Kasumi-1 (cell line): ENCODE data around the gene CTNS.

Experiments used
- DNase-seq, 2 experiments: peaks; one replicate each; lab custom pipeline; 2025; lab: John Stamatoyannopoulos, UW

The CTNS gene

DNA sequence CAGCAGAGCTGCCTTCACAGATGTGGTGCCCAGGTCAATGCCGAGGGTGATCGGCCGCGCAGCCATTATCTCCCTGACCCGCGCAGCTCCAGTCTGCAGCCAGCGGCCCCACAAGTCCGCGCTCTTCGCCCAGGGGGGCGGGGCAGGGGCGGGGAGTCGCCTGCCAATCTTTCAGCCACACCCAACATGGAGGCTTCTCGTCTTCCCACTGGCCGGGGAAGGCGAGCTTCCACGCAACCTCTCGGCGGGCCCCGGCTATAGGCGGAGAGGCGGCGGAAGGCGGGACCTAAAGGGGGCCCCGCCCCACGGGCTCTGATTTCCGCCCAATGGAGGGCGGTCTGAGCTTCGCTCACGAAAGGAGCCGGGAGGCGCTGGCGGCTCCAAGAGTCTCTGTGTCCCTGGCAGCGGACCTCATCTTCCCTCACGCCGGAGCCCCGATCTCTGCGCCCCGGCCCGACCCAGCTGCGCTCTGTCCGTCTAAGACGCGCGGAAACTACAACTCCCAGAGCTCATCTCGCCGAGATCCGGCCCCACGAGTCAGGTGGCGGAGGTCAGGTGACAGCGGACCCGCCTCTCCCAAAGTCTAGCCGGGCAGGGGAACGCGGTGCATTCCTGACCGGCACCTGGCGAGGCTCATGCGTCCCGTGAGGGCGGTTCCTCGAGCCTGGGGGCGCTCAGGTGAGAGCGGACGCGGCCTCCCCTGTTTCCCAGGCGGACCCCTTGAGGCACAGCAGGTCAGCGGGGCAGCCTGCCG, at the start of gene CTNS, which contains the start of gene SHPK:
Gene CTNS (plus strand): TSS at position 607 of the 754 bp plus-strand sequence. CDS start 3,447 bp downstream, outside the sequence.
Gene SHPK (minus strand): TSS at position 97 of the 754 bp plus-strand sequence. CDS start 31 bp downstream, at position 66.
- peak; percentile 65 to 82 for DNase-seq

DNA sequence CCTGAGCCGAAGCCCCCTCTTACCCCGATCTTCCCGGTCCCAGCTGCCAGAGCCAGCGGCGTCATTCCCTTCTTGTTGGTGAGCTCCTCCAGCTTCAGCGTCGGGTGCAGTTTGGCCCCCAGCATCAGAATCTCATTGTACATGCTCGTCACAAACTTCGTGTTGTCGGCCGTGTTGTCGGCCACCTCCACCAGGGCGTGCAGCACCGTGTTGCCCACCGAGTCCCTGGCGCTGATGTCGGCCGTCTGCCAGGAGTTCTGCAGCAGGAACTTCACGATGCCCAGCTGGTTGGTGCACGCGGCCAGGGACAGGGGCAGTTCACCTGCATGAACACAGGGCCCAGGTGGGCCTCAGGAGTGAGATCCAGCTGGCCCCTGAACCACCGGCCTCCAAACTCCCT, 46.8 kb upstream of the CTNS start:
- no peak for DNase-seq

DNA sequence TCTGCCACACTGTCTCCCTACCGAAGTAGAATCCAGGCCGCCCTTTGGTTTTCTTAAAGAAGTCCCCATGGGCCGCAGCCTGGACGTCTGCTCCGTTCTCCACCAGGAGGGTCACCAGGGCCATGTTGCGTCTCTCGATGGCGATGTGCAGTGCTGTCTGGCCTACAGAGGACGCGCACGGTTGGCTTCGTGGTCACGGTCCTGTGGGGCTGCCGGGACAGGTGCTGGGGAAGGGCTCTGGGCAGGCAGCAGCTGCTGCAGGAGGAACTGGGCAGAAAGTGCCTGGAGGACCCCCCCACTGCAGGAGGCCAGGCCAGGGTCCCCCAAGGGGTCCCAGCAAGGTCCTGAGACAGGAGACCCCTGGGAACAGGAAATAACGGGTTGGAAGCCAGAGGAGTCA, 46.3 kb upstream of the CTNS start:
- no peak for DNase-seq

DNA sequence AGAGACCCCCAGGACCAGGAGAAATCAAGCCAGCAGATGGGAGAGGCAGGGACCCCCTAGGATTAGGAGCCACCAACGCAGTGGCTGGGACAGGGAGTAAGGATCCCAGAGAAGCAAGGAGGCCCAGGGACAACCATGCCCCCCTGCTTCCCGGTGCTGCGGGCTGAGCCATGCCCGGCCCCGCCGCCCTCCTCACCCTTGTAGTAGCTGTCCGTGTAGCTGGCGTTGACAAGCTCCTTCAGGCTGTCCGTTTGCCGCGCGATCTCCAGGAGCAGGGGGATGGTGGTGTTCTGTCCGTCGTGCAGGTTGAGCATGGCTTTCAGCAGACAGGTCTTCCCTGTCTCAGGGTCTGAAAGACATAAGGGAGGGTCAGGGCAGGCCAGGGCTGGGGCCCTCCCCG, 45.8 kb upstream of the CTNS start:
- DNase-seq = no peak

DNA sequence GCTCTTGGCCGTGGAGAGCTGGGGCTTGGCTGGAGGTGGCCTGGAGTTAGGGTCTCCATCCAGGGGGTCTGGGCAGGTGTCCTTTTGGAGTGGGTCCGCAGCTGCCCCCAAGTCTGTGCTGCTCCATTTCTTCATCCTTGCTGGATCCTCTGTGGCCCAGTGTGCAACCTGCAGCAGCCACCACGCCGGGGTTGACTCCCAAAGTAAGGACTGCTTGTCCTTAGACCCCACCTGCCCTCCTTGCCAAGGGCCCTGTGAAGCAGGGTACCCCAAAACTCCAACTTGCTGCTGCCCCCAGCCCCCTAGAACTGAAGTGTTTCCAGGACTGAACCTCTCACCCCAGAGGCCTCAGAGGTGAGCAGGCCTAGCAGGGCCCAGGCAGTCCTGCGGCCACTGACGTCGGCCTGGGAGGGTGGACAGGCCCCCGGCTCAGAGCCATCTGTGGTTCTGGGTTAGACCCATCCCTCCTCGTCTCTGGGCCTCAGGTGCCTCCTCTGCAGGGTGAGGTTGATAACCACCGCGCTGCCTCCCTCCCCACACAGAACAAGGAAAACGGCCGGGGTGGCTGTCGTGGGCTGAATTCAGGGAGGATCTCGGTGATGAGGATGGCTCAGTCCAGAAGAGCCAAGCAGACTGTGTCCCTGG, 44.2 kb upstream of the CTNS start:
- no peak for DNase-seq

DNA sequence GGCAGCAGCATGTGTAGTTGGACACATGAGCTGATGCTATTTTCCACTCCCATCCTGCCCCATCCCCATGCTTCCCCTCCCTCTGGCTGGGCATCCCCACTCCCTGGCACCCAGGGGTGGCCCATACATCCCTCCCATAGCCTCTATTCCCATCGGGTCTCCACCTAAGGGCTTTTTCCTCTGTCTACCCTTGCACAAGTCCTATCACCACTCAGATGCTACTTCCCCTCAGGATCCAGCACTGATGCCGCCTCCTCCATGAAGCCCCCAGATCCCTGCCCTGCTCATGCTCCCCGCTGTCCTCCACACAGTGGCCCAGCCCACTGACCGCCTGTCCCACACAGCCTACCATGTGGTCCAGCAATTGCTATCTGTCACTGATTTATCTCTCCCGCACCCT, 43.2 kb upstream of the CTNS start:
- DNase-seq = no peak

DNA sequence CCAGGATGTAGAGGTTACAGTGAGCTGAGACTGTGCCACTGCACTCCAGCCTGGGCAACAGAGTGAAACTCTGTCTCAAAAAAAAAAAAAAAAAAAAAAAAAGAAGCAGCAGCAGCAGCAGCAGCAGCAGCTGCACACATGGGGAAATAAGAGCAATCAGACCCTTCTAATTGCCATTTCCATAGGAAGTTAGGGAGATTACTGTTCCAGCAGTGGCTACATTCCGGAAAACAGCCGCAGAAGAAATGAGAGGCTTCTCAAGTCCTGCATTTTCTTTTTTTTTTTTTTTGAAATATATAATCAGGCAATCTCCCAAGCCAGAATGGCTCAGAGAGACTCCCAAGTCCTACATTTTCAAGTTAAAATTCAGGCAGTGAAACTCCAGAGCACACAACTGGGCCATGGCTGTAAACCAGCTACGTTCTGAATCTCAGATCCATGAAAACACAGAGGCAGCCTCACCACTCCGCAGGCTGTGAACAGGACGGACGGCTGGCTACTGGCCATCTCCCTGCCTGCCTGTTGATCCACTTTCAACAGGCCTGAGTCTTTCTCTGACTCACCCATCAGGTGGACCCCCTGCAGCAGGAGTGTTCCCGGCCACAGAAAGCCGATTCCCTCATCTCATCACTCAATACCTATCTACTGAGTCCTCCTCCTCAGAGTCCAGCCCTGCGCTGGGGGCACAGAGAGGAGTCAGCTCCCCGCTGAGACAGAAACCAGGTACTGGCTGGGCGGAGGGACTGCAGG, 42.3 kb upstream of the CTNS start:
- no peak for DNase-seq

DNA sequence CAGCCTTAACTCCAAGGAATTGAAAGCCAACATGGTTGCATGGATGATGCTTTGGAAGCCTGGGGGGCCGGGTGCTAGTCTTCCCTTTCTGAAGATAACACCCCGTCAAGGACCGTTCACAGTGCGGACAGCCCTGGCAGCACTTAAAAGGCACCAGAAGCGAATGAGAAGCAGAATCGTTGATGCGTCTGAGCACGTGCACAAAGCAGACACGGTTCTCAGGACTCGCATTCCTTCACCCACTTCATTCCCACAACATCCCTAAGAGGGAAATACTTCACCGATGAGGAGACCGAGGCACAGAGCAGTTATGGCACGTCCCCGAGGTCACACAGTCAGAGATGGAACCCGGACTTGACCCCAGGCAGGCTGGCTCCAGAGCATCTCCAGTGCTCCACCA, 41.6 kb upstream of the CTNS start:
- no peak for DNase-seq

DNA sequence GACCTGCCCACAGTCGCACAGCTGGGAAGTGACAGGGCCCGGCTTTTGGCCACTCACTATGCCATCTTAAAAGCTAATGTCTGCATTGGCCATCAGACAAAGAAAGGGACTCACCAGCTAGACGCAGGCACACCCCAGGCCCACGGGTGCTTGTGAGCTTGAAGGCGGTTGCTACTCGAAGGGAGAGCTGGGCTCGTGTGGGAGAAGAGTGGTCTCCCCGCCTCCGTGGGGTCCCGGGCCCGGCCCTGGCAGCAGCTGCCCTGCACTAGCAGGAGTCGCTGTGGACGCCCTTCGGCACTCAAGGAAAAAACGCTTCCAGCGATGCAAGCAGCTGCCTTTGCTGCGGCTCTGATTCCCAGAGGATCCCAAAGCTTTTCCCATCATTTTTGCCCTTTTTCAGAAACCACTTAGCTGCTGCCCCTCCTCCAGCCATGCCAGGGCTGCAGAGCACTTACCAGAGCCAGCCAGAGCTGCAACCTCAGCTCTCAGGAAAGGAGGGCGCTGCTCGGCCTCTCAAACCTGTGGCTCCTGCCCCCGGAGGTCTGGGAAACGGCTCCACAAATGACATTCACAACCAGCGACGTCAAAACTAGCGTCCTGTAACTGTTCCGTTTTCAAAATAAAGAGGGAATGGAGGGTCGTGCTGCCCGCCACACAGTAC, 39.6 kb upstream of the CTNS start:
- DNase-seq = no peak

DNA sequence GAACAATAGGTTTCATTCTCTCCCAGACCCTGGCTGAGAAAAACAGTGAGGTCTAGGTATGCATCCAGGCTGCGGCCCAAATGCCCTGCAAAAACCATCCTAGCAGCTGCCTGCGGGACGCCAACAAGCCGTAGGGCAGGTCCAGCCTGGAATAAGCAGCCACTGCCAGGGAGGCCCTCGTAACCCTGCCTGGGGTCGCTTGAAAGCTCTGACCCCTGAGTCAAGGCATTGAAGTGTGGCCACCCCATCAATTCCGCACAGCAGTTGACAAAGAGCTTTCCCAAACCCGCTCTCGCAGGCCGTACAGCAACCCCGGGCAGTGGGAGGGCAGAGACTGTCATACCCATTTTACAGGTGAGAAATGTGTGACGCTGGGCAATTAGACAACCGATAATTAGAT, 38.5 kb upstream of the CTNS start:
- DNase-seq = no peak

DNA sequence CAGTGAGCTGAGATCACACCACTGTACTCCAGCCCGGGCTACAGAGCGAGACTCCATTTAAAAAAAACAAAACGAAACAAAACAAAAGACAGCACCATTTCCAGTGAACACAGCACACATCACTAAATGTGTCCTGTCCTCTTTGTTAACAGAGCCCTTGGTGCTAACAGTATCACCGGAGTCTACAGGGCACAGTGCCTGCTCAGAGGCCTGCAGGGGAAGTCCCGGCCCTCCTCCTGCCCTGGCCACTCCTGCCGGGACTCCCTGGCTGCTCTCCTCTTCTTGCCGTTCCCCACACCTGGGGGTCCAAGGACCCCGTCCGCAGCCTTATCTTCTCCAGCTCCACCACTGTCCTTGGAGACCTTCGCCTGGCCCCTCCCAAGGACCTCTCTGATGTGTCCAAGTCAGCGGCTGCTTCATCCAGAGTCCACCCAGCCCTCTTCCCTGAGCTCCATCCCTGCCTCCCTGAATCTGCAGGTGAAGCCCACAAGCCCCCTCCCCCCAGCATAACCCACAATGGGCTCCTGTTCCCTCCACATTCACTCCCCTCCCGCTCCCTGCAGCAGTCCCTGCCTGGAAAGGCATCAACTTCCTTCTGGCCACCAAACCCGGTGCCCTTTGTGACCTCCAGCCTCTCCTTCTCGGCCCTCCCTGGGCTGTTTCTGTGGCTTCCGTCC, 35.9 kb upstream of the CTNS start:
- DNase-seq = no peak

DNA sequence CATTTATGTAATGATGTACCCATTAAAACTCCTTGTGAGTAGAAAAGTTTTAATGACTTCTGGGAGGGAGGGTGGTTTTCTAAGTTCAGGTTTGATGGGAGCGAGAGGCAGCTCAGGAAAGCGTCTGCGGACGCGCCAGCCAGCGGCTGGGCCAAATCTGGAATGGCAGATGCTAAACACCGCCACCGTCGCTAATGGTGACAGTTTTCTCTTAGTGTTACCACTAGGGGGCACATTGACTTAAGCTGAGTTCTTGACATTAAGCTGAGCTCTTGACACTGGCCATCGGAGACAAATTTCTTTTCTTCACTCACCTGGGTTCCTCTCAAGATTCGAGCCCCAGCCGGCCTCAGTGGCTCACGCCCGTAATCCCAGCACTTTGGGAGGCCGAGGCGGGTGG, 34.1 kb upstream of the CTNS start:
- peak; percentile 1 to 10 for DNase-seq

DNA sequence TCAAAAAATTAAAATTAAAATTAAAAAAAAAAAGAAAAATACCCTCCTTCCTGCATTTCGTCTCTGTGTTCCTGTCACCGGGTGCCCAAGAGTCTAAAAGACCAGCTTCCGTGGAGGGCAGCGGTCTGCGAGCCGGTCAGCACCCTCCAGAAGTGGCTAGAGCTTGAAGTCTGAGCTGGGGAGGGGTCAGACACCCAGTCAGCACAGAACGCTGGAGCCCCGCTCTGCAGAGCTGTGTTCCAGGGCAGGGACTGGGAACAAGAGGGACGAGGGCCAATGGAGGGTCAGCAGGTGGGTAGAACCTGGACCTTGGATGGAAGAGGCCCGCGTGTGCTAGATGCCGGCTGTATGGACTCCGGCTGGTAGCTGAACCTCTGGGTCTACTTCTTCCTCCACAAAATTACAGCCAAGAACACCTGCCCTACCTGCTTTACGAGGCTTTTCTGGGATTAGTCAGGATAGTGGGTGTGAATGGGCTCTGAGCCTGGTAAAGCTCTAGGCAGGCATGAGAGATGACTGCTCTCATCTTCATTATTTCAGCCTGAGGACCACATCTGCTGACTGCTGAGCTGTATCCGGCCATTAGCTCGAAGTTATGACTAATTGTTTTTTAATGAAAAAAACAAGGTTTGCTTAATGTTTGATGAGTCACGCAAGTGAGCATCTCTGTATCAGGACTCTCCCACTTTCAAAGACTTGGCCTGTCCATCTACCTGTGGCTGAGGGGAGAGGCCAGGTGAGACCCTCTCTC, 33.3 kb upstream of the CTNS start:
- DNase-seq = no peak

DNA sequence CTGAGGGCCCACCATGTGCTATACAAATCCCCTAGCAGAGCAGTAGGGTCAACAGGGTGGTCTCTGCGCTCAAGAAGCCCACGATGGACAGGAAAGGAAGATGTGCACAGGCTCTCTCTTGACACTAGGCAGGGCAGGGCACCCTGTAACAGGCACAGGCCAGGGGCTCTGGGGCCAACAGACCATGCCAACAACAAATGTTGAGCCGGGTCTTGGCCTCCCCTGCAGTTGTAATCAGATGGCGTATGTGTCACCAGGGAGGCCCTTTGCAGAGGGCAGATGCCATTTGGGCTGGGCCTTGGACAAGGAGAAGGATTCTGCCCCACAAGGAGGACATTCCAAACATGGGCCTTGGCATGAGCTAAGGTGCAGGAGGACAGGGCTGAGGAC, 32.7 kb upstream of the CTNS start:
- no peak for DNase-seq

DNA sequence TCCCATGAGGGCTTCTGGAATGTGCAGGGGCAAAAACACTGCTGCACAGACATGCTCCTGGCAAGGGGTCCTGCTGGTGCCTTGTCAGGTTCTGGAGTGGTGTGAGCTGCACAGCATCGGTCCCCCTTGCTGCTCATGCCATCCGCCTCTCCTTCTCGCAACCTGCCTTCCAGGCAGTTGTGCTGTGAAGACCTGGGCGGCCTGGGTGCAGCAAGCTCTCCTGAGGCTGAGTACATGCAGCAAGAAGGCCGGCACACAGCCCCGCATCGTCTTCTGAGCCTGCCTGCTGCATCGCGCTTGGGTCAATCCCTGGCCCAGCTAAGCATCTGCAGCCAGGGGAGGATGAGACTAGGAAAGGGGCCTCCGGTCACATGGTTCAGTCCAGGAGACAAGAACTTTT, 26.9 kb upstream of the CTNS start:
- DNase-seq = no peak

DNA sequence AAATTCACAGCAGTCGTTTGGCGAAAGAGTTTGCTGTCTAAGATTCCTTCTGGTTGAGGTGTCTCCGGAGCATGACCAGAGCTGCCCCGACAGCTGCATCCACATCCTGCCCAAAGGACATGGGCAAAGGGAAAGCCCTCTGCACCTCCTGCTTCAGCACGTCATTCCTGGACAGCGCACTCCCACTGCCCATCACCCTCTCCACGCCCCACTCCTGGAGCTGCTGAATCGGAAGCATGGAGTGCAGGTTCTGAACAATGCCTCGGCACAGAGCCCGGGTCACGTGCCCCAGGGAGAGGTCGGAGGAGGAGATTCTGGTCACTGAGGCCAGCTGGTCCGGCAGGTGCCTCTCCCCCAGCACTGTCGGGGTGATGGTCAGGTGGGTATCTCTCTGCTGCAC, 26.0 kb upstream of the CTNS start:
- DNase-seq = no peak

DNA sequence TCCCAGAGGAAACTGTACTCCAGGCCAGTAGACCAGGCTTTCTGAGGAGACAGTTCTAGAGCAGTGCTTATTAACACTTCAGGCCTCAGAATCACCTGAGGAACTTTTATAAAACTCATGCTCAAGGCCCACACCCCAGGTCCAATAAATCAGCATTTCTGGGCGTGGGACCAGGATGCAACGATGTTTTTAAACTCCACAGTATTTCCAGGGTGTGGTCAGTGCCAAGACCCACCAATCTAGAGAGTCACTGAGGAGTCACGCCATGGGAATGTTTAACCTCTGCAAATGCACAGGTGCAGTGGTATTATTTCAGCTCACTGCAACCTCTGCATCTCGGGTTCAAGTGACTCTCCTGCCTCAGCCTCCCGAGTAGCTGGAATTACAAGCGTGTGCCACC, 23.4 kb upstream of the CTNS start:
- DNase-seq = no peak

DNA sequence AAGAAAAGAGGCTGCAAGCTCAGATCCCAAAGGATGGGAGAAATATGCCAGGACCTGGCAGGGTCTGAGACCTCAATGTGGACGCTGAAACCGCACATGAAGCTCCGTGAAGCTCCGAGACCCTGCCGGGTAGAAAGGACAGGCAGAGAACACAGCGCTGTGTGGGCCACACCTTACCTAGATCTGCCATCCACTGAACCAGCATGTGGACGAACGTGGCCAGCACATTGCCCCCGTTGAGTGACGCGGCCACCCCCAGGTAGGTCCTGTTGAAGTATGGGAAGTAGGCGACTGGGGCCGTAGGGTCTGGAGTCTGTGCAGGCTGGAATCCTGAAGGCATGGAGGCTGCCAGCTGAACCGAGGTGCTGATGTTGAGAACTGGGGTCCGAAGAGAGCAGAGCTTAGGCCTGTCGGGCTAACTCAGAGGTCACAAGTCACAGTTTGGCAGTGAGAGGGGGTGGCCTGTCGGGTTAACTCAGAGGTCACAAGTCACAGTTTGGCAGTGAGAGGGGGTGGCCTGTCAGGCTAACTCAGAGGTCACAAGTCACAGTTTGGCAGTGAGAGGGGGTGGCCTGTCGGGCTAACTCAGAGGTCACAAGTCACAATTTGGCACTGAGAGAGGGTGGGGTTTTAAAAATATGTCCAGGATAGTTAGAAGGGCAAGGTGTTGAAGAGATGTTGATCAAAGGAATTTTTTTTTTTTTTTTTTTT, 21.2 kb upstream of the CTNS start:
- no peak for DNase-seq

DNA sequence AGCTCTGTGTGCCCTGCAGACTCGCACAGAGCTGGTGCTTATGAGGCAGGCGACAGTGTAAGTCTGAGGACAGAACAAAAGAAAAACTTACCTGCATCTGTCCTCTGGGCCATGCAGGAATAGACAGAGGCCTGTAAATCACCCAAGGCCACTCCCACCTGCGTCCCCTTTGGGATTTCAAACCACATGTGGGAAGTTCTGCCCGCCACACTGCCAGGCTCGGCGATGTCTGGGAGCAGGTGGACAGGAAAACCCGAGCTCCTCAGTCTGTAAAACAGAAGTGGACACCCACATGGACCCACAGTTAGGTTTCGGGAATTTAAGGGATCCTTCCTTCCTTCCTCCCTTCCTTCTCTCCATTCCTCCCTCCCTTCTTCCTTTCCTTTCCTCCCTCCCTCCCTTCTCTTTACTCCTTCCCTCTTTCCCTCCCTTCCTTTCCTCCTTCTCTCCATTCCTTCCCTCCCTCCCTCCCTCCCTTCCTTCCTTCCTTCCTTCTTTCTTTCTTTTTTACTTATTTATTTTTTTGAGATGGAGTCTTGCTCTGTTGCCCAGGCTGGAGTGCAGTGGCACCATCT, 15.3 kb upstream of the CTNS start:
- no peak for DNase-seq

DNA sequence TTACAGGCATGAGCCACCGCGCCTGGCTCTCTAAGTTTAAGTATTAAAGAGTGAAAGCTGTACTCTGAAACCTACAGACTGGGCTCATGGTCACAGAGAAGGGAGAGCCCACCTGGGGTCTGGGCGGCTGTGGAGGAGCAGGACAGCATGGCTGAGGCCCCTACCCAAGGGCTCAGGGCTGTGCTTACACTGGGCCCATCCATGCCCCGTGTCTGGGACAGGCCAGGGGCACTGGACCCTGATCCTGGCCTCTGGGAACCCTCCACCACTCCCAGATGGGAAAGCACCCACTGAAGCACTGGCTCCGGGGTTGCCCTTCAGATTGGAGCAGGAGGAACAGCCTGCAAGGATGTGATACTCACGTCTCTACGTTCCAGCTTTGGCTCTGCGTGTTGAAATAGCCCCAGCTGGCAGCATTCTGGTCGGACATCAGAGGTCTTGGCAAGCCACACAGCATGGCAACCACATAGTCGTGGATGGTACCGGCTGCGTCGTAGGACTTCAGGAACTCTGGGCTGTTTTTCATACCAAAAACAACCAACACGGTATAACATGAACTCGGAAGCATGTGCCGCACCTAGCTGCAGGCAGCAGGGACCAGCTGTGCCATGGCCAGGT, 13.5 kb upstream of the CTNS start:
- DNase-seq = no peak
